K562 (cell line): Measurements from ENCODE around the gene ENTPD8. TPM values are rescaled to one million over a fixed set of nuclear protein-coding genes. Genes with fewer than 3 reads are reported as not detected.

Source experiments
- BCL6 ChIP-seq: fragments of 250-450 bp; sonication (Bioruptor Pico); IDR thresholded peaks from 2 replicates; pipeline ENCODE4 v1.4.0; 2020
- CBX2 ChIP-seq: fragments of 200-600 bp; sonication (generic); IDR thresholded peaks from one replicate; pipeline ENCODE4 v1.6.1; 2012; ENCODE audit warnings: mild to moderate bottlenecking, low read length, inconsistent platforms; ENCODE audit not compliant: insufficient read depth, poor library complexity, severe bottlenecking
- CHD2 ChIP-seq: IDR thresholded peaks from 2 replicates; pipeline ENCODE4 v1.6.1; 2011; ENCODE audit warnings: low read depth, low read length
- CREB1 ChIP-seq, 2 experiments: sonication (generic) in 1 of 2; formaldehyde crosslinking in 1 of 2; IDR thresholded peaks; 2 replicates each; pipeline versions ENCODE4 v1.6.1 to v1.8.0; 2012 to 2022; ENCODE audit warnings: inconsistent platforms in 1 of 2, mild to moderate bottlenecking in 1 of 2, missing genetic modification reagents in 1 of 2, moderate library complexity in 1 of 2
- EHMT2 ChIP-seq: fragments of 450-650 bp; IDR thresholded peaks from 2 replicates; pipeline ENCODE4 v1.6.1; 2018; ENCODE audit warnings: antibody characterized with exemption
- ETV1 ChIP-seq: fragments of 450-650 bp; conservative IDR thresholded peaks from 2 replicates; pipeline ENCODE4 v1.6.1; 2016; ENCODE audit warnings: missing genetic modification characterization, control low read depth, low read depth, missing compliant biosample characterization
- FOXP1 ChIP-seq: sonication (generic); formaldehyde crosslinking; IDR thresholded peaks from 2 replicates; pipeline ENCODE4 v1.8.0; 2022; ENCODE audit warnings: mild to moderate bottlenecking, missing genetic modification reagents
- MAFF ChIP-seq: IDR thresholded peaks from 2 replicates; pipeline ENCODE4 v1.6.1; 2012; ENCODE audit warnings: low read length, improper control_type of control experiment
- MCM2 ChIP-seq: fragments of 450-650 bp; IDR thresholded peaks from 2 replicates; pipeline ENCODE4 v1.6.1; 2017; ENCODE audit warnings: low read depth, mild to moderate bottlenecking
- MTA3 ChIP-seq: fragments of 450-650 bp; formaldehyde crosslinking; IDR thresholded peaks from 2 replicates; pipeline ENCODE4 v1.6.1; 2017; ENCODE audit warnings: mild to moderate bottlenecking, borderline replicate concordance
- MYC ChIP-seq, 2 experiments: fragments of 250-450 bp in 1 of 2; sonication (Bioruptor Pico) in 1 of 2; IDR thresholded peaks; 2 replicates each; pipeline versions ENCODE4 v1.5.1 to v1.6.1; 2012 to 2021; ENCODE audit warnings: low read depth in 2 of 2, borderline replicate concordance in 1 of 2, improper control_type of control experiment in 1 of 2, low read length in 1 of 2, mild to moderate bottlenecking in 1 of 2, moderate library complexity in 1 of 2
- NR2C2 ChIP-seq, 2 experiments: fragments of 200-800 bp in 1 of 2; sonication (Bioruptor generic) in 1 of 2; sonication (generic) in 1 of 2; formaldehyde crosslinking in 1 of 2; IDR thresholded peaks; 2 replicates each; pipeline versions ENCODE4 v1.6.1 to v1.8.0; 2016 to 2022; ENCODE audit warnings: mild to moderate bottlenecking in 1 of 2, missing compliant biosample characterization in 1 of 2, missing genetic modification characterization in 1 of 2, missing genetic modification reagents in 1 of 2
- PYGO2 ChIP-seq: fragments of 450-650 bp; IDR thresholded peaks from 2 replicates; pipeline ENCODE4 v1.6.1; 2016; ENCODE audit warnings: mild to moderate bottlenecking, missing genetic modification characterization, moderate library complexity, missing compliant biosample characterization
- SAFB ChIP-seq: fragments of 200-400 bp; formaldehyde crosslinking; IDR thresholded peaks from 2 replicates; pipeline ENCODE4 v1.6.1; 2017; ENCODE audit warnings: low read depth, low read length, borderline replicate concordance
- SIN3A ChIP-seq, 2 experiments: fragments of 150-350 bp in 1 of 2; IDR thresholded peaks; 2 replicates each; pipeline ENCODE4 v1.6.1; 2011 to 2016; ENCODE audit warnings: borderline replicate concordance in 2 of 2, low read depth in 2 of 2, low read length in 2 of 2, mild to moderate bottlenecking in 2 of 2, moderate library complexity in 2 of 2; ENCODE audit not compliant: control insufficient read depth in 1 of 2
- THAP7 ChIP-seq: fragments of 250-450 bp; sonication (Bioruptor Pico); IDR thresholded peaks from 2 replicates; pipeline ENCODE4 v1.5.0; 2021
- TRIM28 ChIP-seq: fragments of 450-650 bp; IDR thresholded peaks from 2 replicates; pipeline ENCODE4 v1.6.1; 2017
- ZBTB11 ChIP-seq, 3 experiments: fragments of 200-800 bp in 1 of 3; fragments of 250-450 bp in 1 of 3; fragments of 450-650 bp in 1 of 3; sonication (Bioruptor Pico) in 1 of 3; sonication (Bioruptor generic) in 1 of 3; formaldehyde crosslinking in 1 of 3; IDR thresholded peaks; 2 replicates each; pipeline versions ENCODE4 v1.6.1 to v1.8.0; 2016 to 2022; ENCODE audit warnings: mild to moderate bottlenecking in 2 of 3, missing genetic modification characterization in 2 of 3, missing compliant biosample characterization in 1 of 3, moderate library complexity in 1 of 3
- ZNF41 ChIP-seq: fragments of 250-450 bp; sonication (Bioruptor Pico); conservative IDR thresholded peaks from 2 replicates; pipeline ENCODE4 v1.4.0; 2020; ENCODE audit warnings: mild to moderate bottlenecking
- ZNF551 ChIP-seq: fragments of 250-450 bp; sonication (Bioruptor Pico); IDR thresholded peaks from 2 replicates; pipeline ENCODE4 v1.5.0; 2021; ENCODE audit warnings: mild to moderate bottlenecking, moderate library complexity
- polyA plus RNA-seq, 8 experiments: library from polyadenylated mRNA; depleted of rRNA in 4 of 8; stranded (reverse) in 5 of 8; unstranded in 3 of 8; fragments of >200 nt; fragmentation: Nextera tagmentation in 2 of 8; fragmentation: Illumina TruSeq in 1 of 8; extraction: Ambion mirVana in 2 of 8; extraction: Trizol in 1 of 8; gene quantifications; 2 replicates each; pipeline versions ENCODE4 v1.2.1 to v1.2.3, GENCODE V29; 2011 to 2014; ENCODE audit warnings: inconsistent platforms in 1 of 8, missing spikeins in 1 of 8
- total RNA-seq, 7 experiments: library from RNA; depleted of rRNA in 6 of 7; stranded (reverse); fragments of >200 nt in 6 of 7; fragmentation: Illumina TruSeq in 2 of 7; extraction: Trizol in 2 of 7; gene quantifications; 2 replicates each; pipeline versions ENCODE4 v1.2.1 to v1.2.3, GENCODE V29; 2011 to 2021; ENCODE audit warnings: low replicate concordance in 1 of 7
- TF ChIP-seq, protein P1 (sequence below): fragments of 450-650 bp; IDR thresholded peaks from 2 replicates; pipeline ENCODE4 v1.6.1; 2017; ENCODE audit warnings: mild to moderate bottlenecking, moderate library complexity

Gene ENTPD8
- total and polyA plus RNA-seq, 9 of the 15 experiments (the other 6 are each of a cell fraction or from before 2014, with no cell fraction given) = 0.06 to 0.27 (median 0.19) TPM; not detected in 5

DNA sequence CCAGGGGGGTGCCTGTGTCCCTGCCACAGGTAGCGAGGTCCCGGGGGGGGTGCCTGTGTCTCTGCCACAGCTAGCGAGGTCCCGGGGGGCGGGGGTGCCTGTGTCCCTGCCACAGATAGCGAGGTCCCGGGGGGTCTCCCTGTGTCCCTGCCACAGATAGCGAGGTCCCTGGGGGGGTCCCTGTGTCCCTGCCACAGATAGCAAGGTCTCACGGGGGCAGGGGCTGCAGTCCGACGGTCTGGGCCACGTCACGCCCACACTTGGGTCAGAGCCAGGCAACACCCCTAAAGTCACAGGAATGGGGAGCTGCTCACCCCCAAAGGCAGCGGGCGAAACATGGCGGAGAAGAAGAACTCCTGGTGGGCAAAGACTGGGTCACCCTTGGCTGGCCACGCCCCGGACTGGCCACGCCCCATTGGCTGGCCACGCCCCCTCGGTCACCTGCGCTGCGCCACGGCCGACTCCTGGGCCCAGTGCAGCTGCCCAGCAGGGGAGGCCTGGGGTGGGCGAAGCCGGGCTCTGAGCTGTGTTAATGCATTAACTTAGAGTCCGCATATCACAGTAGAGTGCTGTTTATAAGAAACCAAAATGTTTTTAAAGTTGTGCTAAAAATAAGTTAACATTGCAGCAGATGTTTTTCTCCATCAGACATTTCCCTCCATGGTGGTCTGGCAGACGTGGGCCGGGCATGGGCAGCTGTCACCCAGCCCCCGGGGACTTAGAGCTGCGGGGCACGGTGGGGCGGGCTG, 11.0 kb downstream of the ENTPD8 start (continued):
- TF ChIP-seq CBX2 = no peak
- TF ChIP-seq MTA3 = no peak
- 0 out of 2 replicates have a peak, but pooled peaks have one; percentile 24 for TF ChIP-seq MYC (IDR thresholded peaks at IDR 0.05; ENCODE audit: low read depth, low read length)
- no peak for TF ChIP-seq MYC (CRISPR knock-in tag; IDR thresholded peaks at IDR 0.05; ENCODE audit: borderline replicate concordance, low read depth)
- TF ChIP-seq SAFB = no peak
- TF ChIP-seq CHD2 = no peak
- no peak for TF ChIP-seq ZBTB11 (CRISPR knock-in tag; IDR thresholded peaks at IDR 0.05)
- no peak for TF ChIP-seq SIN3A (IDR thresholded peaks at IDR 0.05; ENCODE audit: borderline replicate concordance in 2 of 2, control insufficient read depth in 1 of 2, low read depth in 2 of 2, low read length in 2 of 2)
- TF ChIP-seq FOXP1 (CRISPR knock-in tag) = no peak; the same call in 1 of the 2 replicates
- TF ChIP-seq BCL6 (CRISPR knock-in tag) = no peak
- TF ChIP-seq ETV1 (tag) = no peak
- no peak for TF ChIP-seq PYGO2 (tag)
- TF ChIP-seq THAP7 (CRISPR knock-in tag) = no peak
- no peak for TF ChIP-seq EHMT2
- TF ChIP-seq ZNF41 (CRISPR knock-in tag) = no peak
- no peak for TF ChIP-seq MCM2
- no peak for TF ChIP-seq MAFF
- TF ChIP-seq TRIM28 = no peak
- TF ChIP-seq ZNF551 = no peak
- no peak for TF ChIP-seq NR2C2 (CRISPR knock-in tag; IDR thresholded peaks at IDR 0.05)
- TF ChIP-seq NR2C2 (tag; IDR thresholded peaks at IDR 0.05) = no peak
- TF ChIP-seq, protein P1, sequence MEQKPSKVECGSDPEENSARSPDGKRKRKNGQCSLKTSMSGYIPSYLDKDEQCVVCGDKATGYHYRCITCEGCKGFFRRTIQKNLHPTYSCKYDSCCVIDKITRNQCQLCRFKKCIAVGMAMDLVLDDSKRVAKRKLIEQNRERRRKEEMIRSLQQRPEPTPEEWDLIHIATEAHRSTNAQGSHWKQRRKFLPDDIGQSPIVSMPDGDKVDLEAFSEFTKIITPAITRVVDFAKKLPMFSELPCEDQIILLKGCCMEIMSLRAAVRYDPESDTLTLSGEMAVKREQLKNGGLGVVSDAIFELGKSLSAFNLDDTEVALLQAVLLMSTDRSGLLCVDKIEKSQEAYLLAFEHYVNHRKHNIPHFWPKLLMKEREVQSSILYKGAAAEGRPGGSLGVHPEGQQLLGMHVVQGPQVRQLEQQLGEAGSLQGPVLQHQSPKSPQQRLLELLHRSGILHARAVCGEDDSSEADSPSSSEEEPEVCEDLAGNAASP = no peak
- peak; percentile 53; the same call in 1 of the 2 replicates for TF ChIP-seq CREB1 (IDR thresholded peaks at IDR 0.05)
- TF ChIP-seq CREB1 (CRISPR knock-in tag; IDR thresholded peaks at IDR 0.05) = no peak
